Natural killer cell (primary cell): ENCODE measurements around the gene GNG7. TPM values are rescaled to one million over a fixed set of nuclear protein-coding genes. Genes with fewer than 3 reads are reported as not detected.
A peak's percentile ranks its signal among the peaks of the same experiment; 100 is the strongest.

Source experiments
- ATAC-seq, 3 donors: fragments of 150-1000 bp in 2 of 3; fragments of 200-7000 bp in 1 of 3; cut with Tn5 transposase; 1 replicate in 1 of 3; 2 replicates in 2 of 3; pipeline ENCODE4 v1.10.0; 2021; ENCODE audit warnings: mild to moderate bottlenecking in 2 of 3, moderate library complexity in 2 of 3
- DNase-seq, 2 donors: peaks; one replicate each; pipeline versions ENCODE4 v3.0.0 to v3.0.0-alpha.2; 2013 to 2021; ENCODE audit warnings: mixed read lengths in 1 of 2
- H3K27ac ChIP-seq: one replicate; pipeline ENCODE4 v1.5.1; 2013; ENCODE audit warnings: mild to moderate bottlenecking, low read length
- H3K27me3 ChIP-seq: one replicate; pipeline ENCODE4 v1.6.1; 2013; ENCODE audit warnings: low read length; ENCODE audit not compliant: control insufficient read depth, insufficient read depth
- H3K36me3 ChIP-seq: one replicate; pipeline ENCODE4 v1.6.1; 2013; ENCODE audit warnings: low read length; ENCODE audit not compliant: control insufficient read depth, insufficient read depth
- H3K4me1 ChIP-seq: one replicate; pipeline ENCODE4 v1.6.1; 2013; ENCODE audit warnings: low read length; ENCODE audit not compliant: control insufficient read depth, insufficient read depth
- H3K4me3 ChIP-seq: one replicate; pipeline ENCODE4 v1.5.1; 2013; ENCODE audit warnings: low read length
- H3K9me3 ChIP-seq: one replicate; pipeline ENCODE4 v1.6.1; 2013; ENCODE audit warnings: low read length; ENCODE audit not compliant: control insufficient read depth, insufficient read depth
- H3K27ac Mint-ChIP-seq, 2 donors: one replicate each; pipeline ENCODE4 v1.8.0; 2022; ENCODE audit warnings: mild to moderate bottlenecking in 2 of 2, mixed read lengths in 2 of 2, moderate library complexity in 1 of 2
- H3K27me3 Mint-ChIP-seq, 2 donors: one replicate each; pipeline ENCODE4 v1.8.0; 2022; ENCODE audit warnings: low read depth in 2 of 2, mixed read lengths in 2 of 2
- H3K36me3 Mint-ChIP-seq: one replicate; pipeline ENCODE4 v1.8.0; 2022; ENCODE audit warnings: mixed read lengths
- H3K4me1 Mint-ChIP-seq, 2 donors: one replicate each; pipeline ENCODE4 v1.8.0; 2022; ENCODE audit warnings: mixed read lengths in 2 of 2
- H3K4me3 Mint-ChIP-seq: one replicate; pipeline ENCODE4 v1.8.0; 2022; ENCODE audit warnings: mild to moderate bottlenecking, moderate library complexity, mixed read lengths
- H3K9me3 Mint-ChIP-seq, 2 donors: one replicate each; pipeline ENCODE4 v1.8.0; 2022; ENCODE audit warnings: mixed read lengths in 2 of 2
- CTCF ChIP-seq: fragments of 200-600 bp; IDR thresholded peaks from one replicate; pipeline ENCODE4 v1.8.0; 2022; ENCODE audit warnings: antibody characterized with exemption
- WGBS: methylation state at CpG from one replicate; pipeline ENCODE4 v1.1.7; 2013; ENCODE audit warnings: missing lambda C conversion rate; ENCODE audit not compliant: insufficient coverage; 5-methylcytosine and 5-hydroxymethylcytosine counted together
- intact Hi-C: fragments of 100-400 bp; cut with micrococcal nuclease; formaldehyde crosslinking; loops from one replicate; pipeline ENCODE4 v1.14.2; 2022
- total RNA-seq, 4 donors: library from RNA; stranded (reverse); fragments of 120-200 nt in 1 of 4; gene quantifications; one replicate each; pipeline versions ENCODE4 v1.2.3 to v1.2.4, GENCODE V29; 2013 to 2022

Gene GNG7
- total RNA-seq, 3 donors from 2014 or later (not counting 1 experiment from before 2014, with no cell fraction given) = 0.75 to 4.8 (median 1.5) TPM

GRCh38 chr19:2739602-2740313, 37.3 kb upstream of the GNG7 start, which contains the start of gene SLC39A3:
Gene SLC39A3 (minus strand): TSS chr19:2740017. CDS start chr19:2737257, 2,760 bp downstream.
- peaks cover 13 to 14% of the 10 kb centered on the region in 2 donors for H3K27me3 Mint-ChIP-seq
- peak within 1 kb of the TSS; percentile 54 for H3K27ac ChIP-seq

GRCh38 chr19:2736550-2737190, 34.2 kb upstream of the GNG7 start:
- Mint-ChIP-seq H3K9me3 (no peaks in the 10 kb centered on the region), H3K4me1 (peaks cover 16 to 21% of the 10 kb centered on the region in 2 donors), H3K27me3 (peaks cover 0 to 5% of the 10 kb centered on the region in 2 donors), H3K4me3 (peak overlapping the region; percentile 17), H3K36me3 (no peaks in the 10 kb centered on the region), H3K27ac (no peak overlapping the region)
- TF ChIP-seq CTCF = no peak
- Histone ChIP-seq H3K27ac (no peak overlapping the region), H3K4me1 (peaks cover 14% of the 10 kb centered on the region), H3K36me3 (peaks cover 22% of the 10 kb centered on the region), H3K4me3 (no peak overlapping the region), H3K27me3 (no peaks in the 10 kb centered on the region), H3K9me3 (no peaks in the 10 kb centered on the region)
- ATAC-seq = no peak
- no peak for DNase-seq
- intact Hi-C loops = no loop called here
- 97% methylated on average over 15 of the region's 15 CpGs for WGBS

More at GRCh38 chr19:2739602-2740313, 37.3 kb upstream of the GNG7 start, which contains the start of gene SLC39A3:
- Mint-ChIP-seq H3K4me3 (peak within 1 kb of the TSS; percentile 86), H3K27ac (peak within 1 kb of the TSS in 1 of 2 donors; percentile 68), H3K4me1 (peaks cover 16 to 21% of the 10 kb centered on the region in 2 donors), H3K9me3 (no peaks in the 10 kb centered on the region), H3K36me3 (no peaks in the 10 kb centered on the region)
- WGBS = under 1% methylated on average over 64 of the region's 64 CpGs
- H3K36me3 ChIP-seq = peaks cover 16% of the 10 kb centered on the region
- no peak for TF ChIP-seq CTCF
- ATAC-seq (peak; percentile 99 to 100 (median 100)), DNase-seq (peak; percentile 97 to 98)
- H3K27me3 ChIP-seq = no peaks in the 10 kb centered on the region
- H3K4me3 ChIP-seq = peak within 1 kb of the TSS; percentile 64
- no peaks in the 10 kb centered on the region for H3K9me3 ChIP-seq
- H3K4me1 ChIP-seq = peaks cover 14% of the 10 kb centered on the region
- intact Hi-C loops = loop anchor here (1.0 kb wide), 1 partner anchor 44 kb away; the partner anchor contains the start of gene SGTA

GRCh38 chr19:2735374-2735773, 32.9 kb upstream of the GNG7 start:
- Histone ChIP-seq H3K27me3 (no peaks in the 10 kb centered on the region), H3K9me3 (no peaks in the 10 kb centered on the region), H3K4me1 (peaks cover 13% of the 10 kb centered on the region), H3K36me3 (peaks cover 22% of the 10 kb centered on the region), H3K4me3 (no peak overlapping the region), H3K27ac (no peak overlapping the region)
- Mint-ChIP-seq H3K4me3 (no peak overlapping the region), H3K27me3 (peaks cover 0 to 2% of the 10 kb centered on the region in 2 donors), H3K9me3 (no peaks in the 10 kb centered on the region), H3K27ac (no peak overlapping the region), H3K4me1 (peaks cover 16 to 21% of the 10 kb centered on the region in 2 donors), H3K36me3 (no peaks in the 10 kb centered on the region)
- no peak for ATAC-seq
- no peak for DNase-seq
- 97% methylated on average over 12 of the region's 12 CpGs for WGBS
- intact Hi-C loops = no loop called here
- no peak for TF ChIP-seq CTCF
